HS-27A (cell line): ENCODE results near the gene OR1A1.
"Not testable (repeated sequence)": the region's sequence is repeated elsewhere in the genome, so short reads cannot be mapped to it uniquely, and the experiment has no call there.

Experiments
- DNase-seq: peaks from one replicate; pipeline ENCODE4 v3.0.0-alpha.2; 2012; ENCODE audit warnings: low read depth, missing footprints

Gene OR1A1

GRCh38 chr17:3207367-3207766 lies at the start of gene OR1A1:
Gene OR1A1 (plus strand): TSS chr17:3207667. CDS start chr17:3215621, 7,954 bp downstream.
- DNase-seq, result no peak

DNA sequence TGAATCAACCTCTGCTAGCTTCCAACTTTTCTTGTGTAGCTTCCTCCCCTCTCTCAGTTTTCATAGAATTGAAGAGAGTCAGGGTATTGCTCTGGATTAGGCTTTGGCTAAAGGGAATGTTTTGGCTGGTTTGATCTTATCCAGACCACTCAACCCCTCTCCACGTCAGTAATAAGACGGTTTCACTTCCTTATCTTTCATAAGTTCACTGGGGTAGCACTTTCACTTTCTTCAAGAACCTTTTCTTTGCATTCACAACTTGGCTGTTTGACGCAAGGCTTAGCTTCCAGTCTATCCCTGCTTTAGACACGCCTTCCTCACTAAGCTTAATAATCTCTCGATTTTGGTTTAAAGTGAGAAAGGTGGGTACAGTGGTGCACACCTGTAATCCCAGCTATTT lies 39.9 kb upstream of the OR1A1 start:
- no peak for DNase-seq

GRCh38 chr17:3189961-3190360 lies 17.5 kb upstream of the OR1A1 start:
- DNase-seq, result no peak

DNA sequence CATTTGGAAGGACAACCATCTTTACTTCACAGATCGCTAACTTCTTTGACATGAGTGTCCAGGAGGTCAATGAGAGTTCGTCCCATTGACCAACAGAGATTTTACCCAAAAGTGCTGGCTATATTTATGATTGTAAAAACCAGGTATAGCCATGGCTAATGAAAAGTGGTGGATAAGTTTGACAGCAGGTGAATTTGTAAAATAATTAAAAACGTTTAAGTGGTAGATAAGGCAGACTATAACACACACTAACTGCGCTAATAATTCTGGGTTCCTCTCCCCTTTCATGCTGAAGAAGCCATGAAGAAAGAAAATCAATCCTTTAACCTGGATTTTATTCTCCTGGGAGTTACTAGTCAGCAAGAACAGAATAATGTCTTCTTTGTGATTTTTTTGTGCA lies 10.2 kb upstream of the OR1A1 start, which contains the start of gene OR1A2:
Gene OR1A2, plus strand, starts transcription at position 301 of the 400 bp plus-strand sequence. Its CDS starts 0 bp downstream, at position 301.
- no peak for DNase-seq

DNA sequence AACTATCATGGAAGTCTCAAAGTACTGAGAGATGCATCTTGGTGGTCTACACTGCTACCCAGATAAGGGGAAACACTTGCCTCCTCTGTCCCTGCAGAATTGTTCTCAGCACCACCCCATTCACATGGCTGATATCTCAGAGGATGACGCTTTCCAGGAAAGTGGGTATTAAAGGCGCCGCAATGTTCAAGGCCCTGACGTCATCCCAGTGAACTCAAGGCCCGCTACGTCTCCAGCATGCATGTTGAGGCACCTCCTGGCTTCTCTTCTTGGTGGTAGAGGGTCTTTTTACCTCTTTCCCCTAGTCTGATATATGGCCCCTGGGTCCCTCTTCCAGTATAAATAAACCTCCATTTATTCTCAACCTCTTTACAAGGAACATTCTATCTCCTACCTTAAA lies 1.0 kb downstream of the OR1A1 start:
- DNase-seq, result no peak

DNA sequence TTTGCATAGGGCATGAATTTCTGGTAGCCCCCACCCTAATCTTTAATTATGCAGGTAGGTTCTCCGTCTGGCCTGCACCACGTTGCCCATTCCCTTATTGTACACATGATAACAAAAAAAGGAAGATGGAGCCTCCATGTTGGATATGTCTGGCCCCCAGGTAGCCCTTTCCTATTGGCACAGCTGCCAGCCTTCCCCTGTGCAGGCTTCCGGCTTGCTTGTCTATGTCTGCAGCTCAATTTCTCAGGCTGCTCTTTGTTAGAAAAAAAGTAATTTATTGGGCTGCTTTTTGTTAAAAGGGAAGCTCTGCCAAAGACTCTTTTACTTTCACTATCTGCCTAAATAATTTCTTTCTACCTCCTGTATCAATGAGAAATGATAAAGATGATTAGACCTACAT lies 5.5 kb downstream of the OR1A1 start:
- no peak for DNase-seq

- no peak for DNase-seq
These were observed 6.1 kb downstream of the OR1A1 start for GRCh38 chr17:3213587-3213986.

DNA sequence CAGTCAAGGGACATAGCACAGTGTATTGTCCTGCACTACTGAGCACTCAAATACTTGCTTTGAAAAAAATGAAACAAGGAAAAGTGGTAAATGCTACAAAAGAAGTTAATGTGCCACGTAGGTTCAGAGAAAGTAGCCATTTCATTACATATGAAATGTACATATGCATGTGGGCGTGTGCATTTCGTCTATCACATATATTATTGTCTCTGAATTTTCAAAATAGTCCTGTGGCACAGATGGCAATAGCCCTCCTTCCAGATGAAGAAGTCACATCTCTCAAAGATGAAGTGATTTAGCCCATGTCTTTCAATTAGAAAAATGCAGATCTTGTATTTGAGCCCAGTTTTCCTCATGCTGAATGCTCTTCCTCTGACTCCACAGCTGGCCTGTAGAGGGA lies 12.5 kb downstream of the OR1A1 start:
- DNase-seq, result not testable (repeated sequence)

DNA sequence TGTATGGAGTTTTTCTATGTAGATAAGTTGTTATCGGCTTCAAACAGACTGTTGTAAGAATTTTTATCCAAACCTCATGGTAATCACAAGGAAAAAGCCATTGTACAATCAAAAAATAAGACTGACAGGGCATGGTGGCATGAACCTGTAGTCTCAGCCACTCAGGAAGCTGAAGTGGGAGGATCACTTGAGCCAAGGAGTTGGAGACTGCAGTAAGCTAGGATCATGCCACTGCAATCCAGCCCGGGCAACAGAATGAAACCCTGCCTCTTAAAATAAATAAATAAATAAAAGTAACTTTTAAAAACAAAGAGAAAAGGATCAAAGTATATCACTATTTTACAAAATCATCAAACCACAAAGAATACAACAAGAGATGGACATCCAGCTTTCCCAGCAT lies 14.4 kb downstream of the OR1A1 start:
- no peak for DNase-seq

DNA sequence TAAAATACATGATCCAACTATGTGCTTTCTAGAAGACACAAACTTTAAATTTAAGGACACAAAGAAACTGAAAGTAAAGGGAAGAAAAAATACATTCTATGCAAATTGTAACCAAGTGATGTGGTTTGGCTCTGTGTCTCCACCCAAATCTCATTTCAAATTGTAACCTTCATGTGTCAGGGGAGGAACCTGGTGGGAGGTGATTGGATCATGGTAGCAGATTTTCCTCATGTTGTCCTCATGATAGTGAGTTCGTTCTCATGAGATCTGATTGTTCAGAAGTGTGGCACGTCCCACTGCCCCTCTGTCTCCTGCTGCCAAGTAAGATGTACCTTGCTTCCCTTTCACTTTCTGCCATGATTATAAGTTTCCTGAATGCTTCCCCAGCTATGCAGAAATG lies 15.0 kb downstream of the OR1A1 start:
- DNase-seq, result no peak

- not testable (repeated sequence) for DNase-seq
These were observed 17.4 kb downstream of the OR1A1 start for GRCh38 chr17:3224721-3225352.

GRCh38 chr17:3232300-3232699 lies 24.8 kb downstream of the OR1A1 start:
- DNase-seq, result not testable (repeated sequence)

DNA sequence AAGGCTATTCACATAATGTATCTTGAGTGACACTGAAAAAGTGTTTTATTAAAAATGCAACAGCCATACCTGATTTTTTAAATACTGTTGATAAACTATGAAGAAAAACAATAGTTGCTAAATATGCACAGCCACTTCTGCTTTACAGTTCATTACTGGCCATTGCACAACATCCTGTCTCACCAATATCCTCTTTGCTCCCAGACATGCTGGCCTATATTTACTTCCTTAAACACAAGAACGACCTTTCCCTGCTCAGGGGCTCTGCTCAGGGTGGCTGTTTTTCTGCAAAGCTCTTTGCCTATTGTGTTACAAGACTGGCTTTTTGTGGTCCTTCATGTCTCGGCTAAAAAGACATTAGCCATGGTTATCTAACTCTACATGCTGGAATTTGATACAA lies 31.2 kb downstream of the OR1A1 start:
- not testable (repeated sequence) for DNase-seq

GRCh38 chr17:3241044-3241443 lies 33.6 kb downstream of the OR1A1 start:
- not testable (repeated sequence) for DNase-seq

- DNase-seq, result not testable (repeated sequence)
These were observed 37.4 kb downstream of the OR1A1 start for GRCh38 chr17:3244841-3245240.

GRCh38 chr17:3249013-3249412 lies 41.5 kb downstream of the OR1A1 start:
- DNase-seq, result not testable (repeated sequence)

- no peak for DNase-seq
These were observed 49.1 kb downstream of the OR1A1 start for GRCh38 chr17:3256575-3256974.

- no peak for DNase-seq
These were observed 52.7 kb downstream of the OR1A1 start for GRCh38 chr17:3260163-3260562.

DNA sequence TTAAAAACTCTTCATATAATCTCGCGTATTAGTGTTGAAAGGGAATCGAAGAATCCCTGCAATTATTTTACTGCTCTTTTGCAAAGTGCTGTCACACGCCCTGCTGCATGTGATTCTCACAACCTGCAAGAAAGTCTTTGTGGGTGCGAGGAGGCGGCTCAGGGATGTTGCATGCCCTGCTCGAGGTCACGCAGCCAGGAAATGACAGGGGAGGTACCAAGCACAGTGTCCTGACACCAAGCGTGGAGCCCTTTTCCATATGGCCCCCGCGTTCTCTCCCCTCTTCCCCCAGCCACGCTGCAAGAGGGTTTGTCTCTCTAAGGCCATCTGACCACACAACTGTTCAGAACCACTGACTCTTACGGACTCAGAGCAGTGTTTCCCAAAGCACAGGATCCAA lies 53.1 kb downstream of the OR1A1 start:
- no peak for DNase-seq
